Measurements from ENCODE around the gene TXNRD3.

TXNRD3 gene

GRCh38 chr3:126654571-126655383 is at the start of gene TXNRD3:
TXNRD3 (minus strand) TSS chr3:126655124.
- DNase-seq, result peak; percentile 75 to 79

DNA sequence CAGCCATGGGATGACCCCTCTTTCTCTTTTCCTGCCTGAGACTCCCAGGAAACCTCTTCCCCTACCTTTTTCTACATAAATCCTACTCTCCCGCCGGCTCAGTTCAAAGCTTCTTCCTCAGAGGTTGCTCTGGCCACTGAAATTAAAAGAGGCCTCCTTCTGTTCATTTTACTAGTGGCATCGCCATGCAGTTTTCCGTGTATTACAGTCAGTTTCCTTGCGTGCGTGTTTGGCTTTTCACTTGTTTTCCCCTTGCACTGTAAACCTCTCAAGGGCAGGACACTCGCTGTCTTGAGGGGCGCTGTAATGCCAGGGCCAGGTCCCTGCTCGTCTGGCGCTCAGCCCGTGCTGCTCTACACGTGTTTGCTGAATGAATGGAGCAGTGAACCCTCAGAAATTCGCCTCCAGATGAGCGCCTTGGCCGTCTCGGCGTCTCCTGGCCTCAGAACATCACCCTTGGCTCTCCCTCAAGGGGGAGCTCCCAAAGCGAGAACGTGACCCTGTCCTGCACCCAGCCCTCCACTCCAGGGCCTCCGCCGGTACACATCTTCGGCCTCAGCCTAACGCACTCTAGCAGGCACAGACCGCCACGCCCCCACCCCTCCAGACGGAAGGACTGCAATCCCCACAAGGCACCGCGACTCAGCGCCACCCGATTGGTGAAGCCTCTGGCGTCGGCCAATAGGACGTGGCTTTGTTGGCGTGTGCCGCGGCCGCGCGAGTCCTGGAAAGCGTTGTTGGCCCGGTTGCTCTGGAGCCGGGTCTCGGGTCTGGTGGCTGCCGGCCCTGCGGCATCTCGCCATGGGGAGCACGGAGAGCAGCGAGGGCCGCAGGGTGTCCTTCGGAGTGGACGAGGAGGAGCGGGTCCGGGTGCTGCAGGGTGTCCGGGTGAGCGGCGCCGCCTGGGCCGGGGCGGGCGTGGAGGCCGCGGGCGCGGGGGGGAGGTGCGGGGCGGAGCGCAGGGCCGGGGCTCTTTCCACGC is 48.9 kb upstream of the TXNRD3 start, which contains the start of gene CHCHD6:
Gene CHCHD6, plus strand, starts transcription at position 729 of the 982 bp plus-strand sequence. Its CDS starts 73 bp downstream, at position 802.
- peak; percentile 94 for DNase-seq

DNA sequence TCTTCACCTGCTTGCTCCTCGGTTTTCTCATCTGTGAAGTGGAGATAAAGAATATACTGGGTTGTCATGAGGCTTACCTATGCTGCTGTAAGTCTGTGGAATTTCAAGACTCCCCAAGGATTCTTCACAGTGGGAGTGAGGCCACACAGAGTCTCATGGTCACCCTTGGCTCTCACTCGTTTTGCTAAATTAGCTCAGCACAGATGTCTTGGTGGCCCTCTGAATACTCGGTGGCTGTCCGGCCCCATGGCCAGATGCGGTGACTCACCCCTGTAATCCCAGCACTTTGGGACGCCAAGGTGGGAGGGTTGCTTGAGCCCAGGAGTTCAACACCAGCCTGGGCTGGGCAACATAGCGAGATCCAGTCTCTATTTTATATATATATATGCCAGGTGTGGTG is 44.1 kb upstream of the TXNRD3 start:
- DNase-seq, result no peak

DNA sequence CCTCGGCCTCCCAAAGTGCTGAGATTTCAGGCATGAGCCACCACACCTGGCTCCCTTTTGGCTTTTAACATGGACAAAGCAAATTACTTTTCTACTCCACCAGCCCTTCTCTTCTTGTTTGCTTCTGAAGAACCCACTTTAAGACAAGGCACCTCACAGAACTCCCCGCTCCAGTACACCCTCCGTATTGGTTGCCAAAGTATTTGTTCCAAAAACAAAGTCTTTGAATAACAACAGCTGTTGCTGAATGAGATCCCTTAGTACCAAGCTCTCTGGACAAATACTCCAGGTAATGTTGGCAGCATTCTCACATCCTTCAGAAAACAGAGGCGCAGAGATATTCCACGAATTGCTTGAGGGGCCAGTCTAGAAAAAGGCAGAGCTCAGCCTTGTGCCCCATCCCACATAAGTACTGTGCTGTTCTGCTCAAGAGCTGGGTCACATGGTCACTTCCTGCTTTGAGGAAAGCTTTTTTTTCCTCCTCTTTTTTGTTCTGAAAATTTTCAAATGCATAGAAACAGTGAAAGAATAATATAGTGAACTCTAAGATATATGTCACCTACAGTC is 41.9 kb upstream of the TXNRD3 start:
- no peak for DNase-seq

GRCh38 chr3:126693921-126694320 is 39.0 kb upstream of the TXNRD3 start:
- DNase-seq, result no peak

DNA sequence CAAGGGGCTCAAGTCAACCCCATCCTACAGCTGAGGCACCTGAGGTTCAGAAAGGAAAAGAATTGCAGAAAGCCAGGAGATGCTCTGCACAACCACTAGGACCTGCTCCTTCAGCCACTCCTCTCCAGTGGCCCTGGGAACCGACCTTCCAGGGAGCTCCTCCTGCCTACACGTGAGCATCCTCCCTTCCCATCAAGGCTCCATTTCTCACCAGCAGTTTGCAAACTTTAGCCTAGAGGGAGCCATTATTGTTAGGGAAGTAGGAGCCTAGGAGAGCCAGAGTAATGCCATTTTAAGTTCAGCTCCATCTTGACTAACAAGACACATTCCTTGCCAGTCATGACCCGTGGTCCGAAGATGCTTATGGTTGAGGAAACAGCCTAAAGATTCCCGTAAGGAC is 37.9 kb upstream of the TXNRD3 start:
- DNase-seq, result no peak

DNA sequence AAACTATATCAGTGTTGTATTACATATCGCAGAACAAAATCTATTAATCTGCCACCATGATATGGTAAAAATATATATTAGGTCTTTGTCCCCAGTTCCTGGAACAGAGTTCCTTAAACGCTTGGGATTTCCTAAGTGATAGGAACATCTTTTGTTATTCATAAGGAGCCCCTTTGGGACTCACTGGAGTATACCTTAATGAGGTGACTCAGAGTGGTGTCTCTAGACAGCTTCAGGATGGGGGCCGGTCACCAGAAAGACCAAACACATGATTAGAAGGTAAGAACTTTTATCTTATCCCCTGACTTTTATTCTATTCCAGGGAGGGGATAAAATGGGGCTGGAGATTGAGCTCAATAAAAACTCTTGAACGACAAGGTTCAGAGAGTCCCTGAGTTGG is 36.8 kb upstream of the TXNRD3 start:
- no peak for DNase-seq

GRCh38 chr3:126685493-126685892 is 30.6 kb upstream of the TXNRD3 start:
- no peak for DNase-seq

DNA sequence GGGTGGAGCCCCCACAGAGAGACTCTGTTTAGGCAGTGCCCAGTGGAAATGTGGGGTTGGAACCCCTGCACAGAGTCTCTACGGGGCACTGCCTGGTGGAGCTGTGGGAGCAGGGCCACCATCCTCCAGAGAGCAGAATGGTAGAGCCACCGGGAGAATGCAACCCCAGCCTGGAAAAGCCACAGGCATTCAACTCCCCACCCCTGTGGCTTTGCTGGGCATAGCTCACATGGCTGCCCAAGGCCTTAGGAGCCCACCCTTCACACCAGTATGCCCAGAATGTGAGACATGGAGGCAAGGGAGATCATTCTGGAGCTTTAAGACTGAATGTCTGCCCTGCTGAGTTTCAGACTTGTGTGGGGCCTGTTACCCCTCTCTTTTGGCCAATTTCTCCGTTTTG is 30.1 kb upstream of the TXNRD3 start:
- DNase-seq, result no peak

DNA sequence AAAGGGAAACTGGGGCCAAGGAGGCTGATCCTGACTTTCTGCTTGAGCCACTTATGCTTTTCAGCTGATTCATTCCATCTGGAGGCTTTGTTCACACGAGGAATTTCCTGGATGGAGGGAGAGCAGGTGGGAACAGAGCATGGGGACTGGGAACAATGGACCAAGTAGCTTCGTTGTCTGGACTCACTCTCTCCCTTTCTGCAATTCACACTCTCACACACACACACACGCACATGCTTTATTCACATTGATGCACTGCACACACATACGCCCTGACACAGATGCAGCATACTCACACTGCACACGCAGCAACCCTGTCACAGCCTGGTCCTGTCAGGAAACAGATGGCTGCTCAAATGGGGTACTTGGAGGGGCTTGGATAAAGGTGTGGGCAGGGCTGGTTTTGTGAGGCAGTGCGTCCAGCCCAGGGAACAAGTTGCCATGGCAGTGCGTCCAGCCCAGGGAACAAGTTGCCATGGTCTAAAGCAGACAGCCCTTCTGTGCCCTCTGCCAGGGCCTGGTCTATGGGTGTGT is 29.4 kb upstream of the TXNRD3 start:
- no peak for DNase-seq

- DNase-seq, result no peak
Measured at GRCh38 chr3:126683069-126683468, 28.1 kb upstream of the TXNRD3 start.

GRCh38 chr3:126682009-126682408 is 27.1 kb upstream of the TXNRD3 start:
- DNase-seq, result no peak

GRCh38 chr3:126680667-126681055 is 25.7 kb upstream of the TXNRD3 start:
- DNase-seq, result no peak

DNA sequence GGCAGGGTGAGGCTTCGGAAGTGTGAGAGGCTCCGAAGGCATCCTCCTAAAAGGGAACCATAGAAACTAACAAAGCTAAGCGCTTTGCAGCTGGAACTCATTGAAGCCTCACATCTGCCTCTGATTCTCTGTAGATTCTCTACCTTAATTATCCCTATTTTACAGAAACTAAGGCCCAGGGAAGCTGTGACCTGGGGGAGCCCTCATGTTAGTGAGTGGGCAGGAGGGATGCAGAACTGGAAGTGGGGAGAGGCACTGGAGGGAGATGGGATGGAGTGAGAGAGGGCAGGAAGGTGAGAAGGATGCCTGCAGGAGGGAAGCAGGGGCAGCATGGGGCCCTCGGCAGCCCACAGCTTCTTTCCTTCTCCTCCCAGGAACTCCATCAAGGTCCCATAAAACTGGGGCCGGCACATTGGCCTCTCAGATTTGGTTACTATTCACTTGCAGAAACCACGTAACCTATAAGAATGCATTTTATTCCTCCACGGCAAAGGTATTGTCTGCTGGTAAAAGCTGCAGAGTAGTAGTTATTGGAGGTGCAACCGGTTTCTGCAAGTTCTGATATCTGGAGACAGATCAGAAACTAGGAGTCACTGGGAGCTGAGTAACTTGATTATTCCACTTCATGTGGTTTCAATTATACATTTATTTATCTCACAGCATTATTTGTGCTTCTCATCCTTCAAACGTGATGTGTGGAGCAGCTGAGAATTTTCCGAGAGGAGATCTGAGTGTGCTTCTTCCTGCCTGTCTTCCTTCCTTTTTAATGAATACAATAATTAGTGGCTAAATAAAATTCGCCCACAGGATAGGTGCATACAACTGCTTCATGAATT is 25.1 kb upstream of the TXNRD3 start:
- no peak for DNase-seq

DNA sequence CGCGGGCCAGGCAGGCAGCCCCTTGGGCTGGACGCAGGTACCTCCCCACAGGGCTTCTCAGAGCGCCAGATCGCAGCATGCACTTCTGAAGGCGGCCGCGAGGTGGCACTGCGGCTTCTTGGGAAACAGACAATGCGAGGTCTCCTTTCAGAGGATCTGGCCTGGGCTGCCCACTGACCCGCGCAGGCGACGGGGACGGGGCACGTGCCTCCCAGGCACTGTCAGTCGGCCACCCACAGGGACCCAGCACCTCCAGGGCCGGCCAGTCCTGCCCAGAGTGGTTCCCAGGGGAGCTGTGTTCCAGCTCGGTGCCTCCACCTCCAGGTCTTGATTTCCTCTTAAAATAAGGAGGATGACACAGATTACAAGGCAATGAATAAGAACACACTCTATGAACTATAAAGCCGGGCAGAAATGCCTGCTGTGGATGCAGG is 24.4 kb upstream of the TXNRD3 start:
- peak; percentile 49 to 66 for DNase-seq

- DNase-seq, result no peak
Measured at GRCh38 chr3:126678693-126679317, 23.9 kb upstream of the TXNRD3 start.

DNA sequence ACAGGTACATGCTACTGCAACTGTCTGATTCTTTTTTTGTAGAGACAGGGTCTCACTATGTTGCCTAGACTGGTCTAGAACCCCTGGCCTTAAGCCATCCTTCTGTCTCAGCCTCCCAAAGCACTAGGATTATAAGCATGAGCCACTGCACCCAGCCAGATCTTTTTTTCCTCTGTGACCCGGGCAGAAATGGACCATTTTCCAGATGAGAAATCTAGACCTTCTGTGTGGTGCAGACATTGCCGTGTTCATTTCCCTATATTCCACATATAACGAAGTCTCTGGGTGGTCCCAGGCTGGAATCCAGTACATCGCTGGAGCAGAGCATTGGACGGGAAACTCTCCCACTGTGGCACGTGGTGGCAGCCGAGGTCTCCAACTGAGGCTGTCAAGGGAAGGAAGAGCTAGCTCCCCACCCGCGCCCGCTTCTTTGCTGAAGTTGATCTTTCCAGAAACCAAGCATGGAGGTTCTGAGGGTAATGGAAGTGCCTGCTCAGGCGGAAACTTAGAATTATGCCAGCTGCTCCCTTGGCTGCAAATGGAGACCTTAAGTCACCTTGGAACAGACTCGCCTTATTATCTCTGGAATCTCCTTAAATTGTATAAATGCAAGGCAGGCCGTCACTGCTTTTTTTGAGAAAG is 23.1 kb upstream of the TXNRD3 start:
- DNase-seq, result no peak

DNA sequence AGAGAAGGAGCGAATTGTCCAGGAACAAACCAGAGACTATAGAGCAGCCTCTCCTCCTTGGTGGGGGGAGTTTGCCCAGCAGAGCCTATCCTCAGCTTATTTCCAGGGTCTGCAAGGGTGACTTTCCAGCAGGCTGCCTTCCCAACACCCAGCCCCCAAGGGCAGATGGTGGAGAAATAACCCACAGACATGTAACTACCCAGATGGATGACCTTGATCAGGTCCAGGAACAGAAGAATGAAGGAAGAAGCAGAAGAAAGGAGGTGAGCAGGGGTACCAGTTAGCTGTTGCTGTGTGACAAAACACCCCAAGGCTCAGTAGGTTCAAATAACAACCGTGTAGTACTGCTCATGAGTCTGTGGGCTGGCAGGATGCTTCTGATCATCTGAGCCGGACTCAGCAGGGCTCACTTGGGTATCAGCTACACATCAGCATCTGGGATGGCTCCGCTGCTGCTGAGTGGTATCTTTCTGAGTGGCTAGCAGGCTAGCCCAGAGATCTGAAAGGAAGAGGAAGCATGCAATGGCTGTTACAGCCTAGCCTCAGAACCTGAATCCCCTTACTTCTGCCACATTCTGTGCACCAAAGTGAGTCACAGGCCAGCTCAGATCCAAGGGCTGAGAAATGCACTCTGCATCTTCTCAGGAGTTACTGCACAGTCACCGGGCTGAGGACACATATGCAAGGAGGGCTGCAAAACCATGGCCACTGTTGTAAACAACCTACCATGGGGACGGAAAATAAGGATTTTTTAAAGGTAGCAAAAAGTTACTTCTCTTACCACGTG is 22.2 kb upstream of the TXNRD3 start:
- no peak for DNase-seq

GRCh38 chr3:126672741-126673140 is 17.8 kb upstream of the TXNRD3 start:
- no peak for DNase-seq

- no peak for DNase-seq
Measured at GRCh38 chr3:126672340-126672739, 17.4 kb upstream of the TXNRD3 start.
